ENCODE measurements around the gene EVC.

EVC gene

DNA sequence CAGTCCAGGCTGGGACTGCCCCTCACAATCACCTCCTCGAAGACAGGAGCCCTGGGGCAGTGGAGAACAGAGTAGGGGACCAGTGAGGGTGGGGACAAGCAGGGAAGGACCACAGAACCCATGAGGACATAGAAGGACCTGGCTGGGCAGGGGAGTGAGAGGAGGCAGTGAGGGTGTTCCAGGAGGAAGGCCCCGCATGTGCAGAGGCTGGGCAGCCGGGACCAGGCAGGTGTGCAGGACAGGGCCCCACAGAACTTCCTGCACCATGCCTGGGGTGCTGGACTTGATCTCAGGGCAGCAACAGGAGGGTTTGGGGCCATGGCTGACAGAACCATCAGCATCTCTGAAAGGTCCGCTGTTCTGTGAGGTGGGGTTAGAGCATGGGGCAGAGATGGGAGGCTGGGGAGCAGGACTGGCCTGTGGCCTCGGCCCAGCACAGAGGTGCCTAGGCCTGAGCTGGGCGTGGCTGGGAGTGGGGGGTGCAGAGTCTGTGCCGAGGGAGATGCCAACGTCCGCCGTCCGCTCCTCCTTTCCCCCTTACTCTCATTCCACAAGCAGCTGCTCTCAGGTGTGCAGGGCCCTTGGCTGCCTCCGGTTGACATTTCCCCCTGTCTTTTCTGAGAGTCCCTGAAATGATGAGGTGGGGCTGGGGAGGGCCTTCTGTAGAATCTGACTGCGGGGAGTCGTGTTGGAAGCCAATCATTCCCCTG lies 40.8 kb downstream of the EVC start:
- H3K4me1 Mint-ChIP-seq: no peaks in the 10 kb centered on the region
- ATAC-seq (replicated peaks): no peak
- DNase-seq: no peak
- H3K9me3 Mint-ChIP-seq: peaks cover 0 to under 1% of the 10 kb centered on the region in 2 donors
- peaks cover under 1 to 1% of the 10 kb centered on the region in 2 donors for H3K27me3 Mint-ChIP-seq
- H3K36me3 Mint-ChIP-seq: no peaks in the 10 kb centered on the region
- no peak overlapping the region for H3K27ac Mint-ChIP-seq
- H3K4me3 Mint-ChIP-seq: no peak overlapping the region

DNA sequence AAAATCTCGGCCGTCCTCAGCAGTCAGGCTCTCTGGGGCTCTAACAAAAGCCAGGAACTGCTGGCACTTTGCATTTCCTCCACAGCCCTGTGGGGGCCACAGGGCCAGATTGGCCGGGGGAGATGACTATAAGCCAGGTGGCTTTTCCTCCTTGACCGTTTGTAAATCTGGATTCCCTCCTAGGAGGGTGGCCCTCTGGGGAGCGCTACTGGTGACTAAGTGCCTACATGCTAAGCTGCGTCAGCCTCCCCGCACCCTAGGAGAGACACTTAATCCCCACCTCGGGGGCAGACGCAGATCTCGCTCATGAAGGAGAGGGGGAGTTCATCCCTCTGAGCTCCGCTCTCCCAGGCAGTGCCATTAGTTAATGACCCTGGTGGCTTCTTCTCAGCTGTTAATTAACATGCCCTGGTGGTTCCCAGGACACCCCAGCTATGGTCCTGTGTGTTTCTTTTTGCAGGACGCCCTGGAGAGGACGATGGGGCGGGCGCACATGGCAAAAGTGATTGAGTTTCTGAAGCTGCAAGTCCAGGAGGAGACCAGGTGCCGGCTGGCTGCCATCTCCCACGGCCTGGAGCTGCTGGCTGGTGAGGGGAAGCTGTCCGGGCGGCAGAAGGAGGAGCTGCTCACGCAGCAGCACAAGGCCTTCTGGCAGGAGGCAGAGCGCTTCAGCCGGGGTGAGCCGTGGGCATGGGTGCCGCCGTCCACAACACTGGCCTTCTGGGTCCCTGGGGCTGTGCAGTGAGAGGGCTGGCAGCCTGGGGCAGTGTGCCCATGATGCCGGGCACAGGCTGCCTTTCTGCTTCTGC lies 41.6 kb downstream of the EVC start:
- no peak for DNase-seq
- H3K27me3 Mint-ChIP-seq: no peaks in the 10 kb centered on the region
- H3K4me1 Mint-ChIP-seq: no peaks in the 10 kb centered on the region

GRCh38 chr4:5753366-5753765 lies 42.4 kb downstream of the EVC start:
- Mint-ChIP-seq H3K4me3 (no peak overlapping the region), H3K27me3 (no peaks in the 10 kb centered on the region), H3K4me1 (no peaks in the 10 kb centered on the region), H3K36me3 (no peaks in the 10 kb centered on the region), H3K9me3 (no peaks in the 10 kb centered on the region), H3K27ac (no peak overlapping the region)
- DNase-seq: no peak
- no peak for ATAC-seq (replicated peaks)

More for the DNA sequence above, 41.6 kb downstream of the EVC start:
- Mint-ChIP-seq H3K4me3 (no peak overlapping the region), H3K27ac (no peak overlapping the region), H3K9me3 (no peaks in the 10 kb centered on the region), H3K36me3 (no peaks in the 10 kb centered on the region)
- ATAC-seq (replicated peaks): no peak

DNA sequence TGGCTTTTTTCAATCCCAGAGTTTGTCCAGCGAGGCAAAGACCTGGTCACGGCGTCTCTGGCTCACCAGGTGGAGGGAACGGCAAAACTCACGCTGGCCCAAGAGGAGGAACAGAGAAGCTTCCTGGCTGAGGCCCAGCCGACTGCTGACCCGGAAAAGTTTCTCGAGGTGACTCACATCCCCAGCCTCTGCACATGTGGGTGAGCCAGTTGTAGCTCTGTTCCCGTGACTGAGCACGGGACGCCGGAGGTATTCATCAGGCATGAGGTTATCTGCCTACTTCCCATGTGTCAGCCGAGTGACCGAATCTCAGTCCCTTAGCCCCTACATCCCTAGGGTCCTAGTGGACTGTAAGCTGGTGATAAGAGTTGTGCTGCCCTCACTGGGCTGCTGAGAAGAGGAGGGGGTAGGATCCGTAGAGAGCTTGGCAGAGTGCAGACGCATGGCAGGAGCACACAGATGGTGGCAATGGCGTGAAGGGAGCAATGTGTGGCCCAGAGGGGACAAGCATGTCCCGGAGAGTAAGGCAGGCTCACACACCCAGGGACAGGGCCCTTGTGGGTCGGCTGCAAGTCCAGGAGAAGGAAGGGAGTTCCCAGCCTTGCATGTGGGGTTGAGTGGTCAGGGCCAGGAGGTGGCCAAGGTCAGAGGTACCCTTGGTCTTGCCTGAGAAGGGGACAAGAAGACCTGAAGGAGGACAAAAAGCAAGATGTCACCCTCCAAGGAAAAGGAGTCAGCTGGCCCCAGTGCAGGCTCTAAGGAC lies 42.9 kb downstream of the EVC start:
- H3K27ac Mint-ChIP-seq: no peak overlapping the region
- no peaks in the 10 kb centered on the region for H3K27me3 Mint-ChIP-seq
- no peak for ATAC-seq (replicated peaks)
- H3K4me1 Mint-ChIP-seq: no peaks in the 10 kb centered on the region
- no peaks in the 10 kb centered on the region for H3K9me3 Mint-ChIP-seq
- H3K4me3 Mint-ChIP-seq: no peak overlapping the region
- no peaks in the 10 kb centered on the region for H3K36me3 Mint-ChIP-seq
- DNase-seq: no peak

DNA sequence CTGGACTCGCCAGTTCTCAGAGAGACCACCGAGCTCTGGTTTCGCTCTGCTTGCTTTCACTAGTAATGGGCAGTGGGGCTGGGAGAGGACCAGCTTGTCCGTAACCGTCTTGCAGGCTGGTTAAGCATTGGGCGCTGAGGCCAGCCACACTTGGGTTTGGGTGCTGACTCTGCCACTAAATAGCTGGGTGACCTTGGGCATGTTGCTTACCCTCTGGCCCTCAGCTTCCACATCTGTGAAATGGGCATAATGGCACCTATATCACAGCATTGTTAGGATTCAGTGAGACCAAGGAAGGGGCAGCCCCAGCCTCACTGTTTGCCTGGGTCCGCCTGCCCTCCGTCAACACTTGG lies 43.5 kb downstream of the EVC start:
- Mint-ChIP-seq H3K9me3 (no peaks in the 10 kb centered on the region), H3K4me1 (no peaks in the 10 kb centered on the region), H3K36me3 (no peaks in the 10 kb centered on the region), H3K4me3 (no peak overlapping the region), H3K27ac (no peak overlapping the region), H3K27me3 (no peaks in the 10 kb centered on the region)
- DNase-seq (no peak), ATAC-seq (replicated peaks) (no peak)

GRCh38 chr4:5755161-5755560 lies 44.2 kb downstream of the EVC start:
- ATAC-seq (replicated peaks): no peak
- no peaks in the 10 kb centered on the region for H3K36me3 Mint-ChIP-seq
- DNase-seq: no peak
- no peaks in the 10 kb centered on the region for H3K9me3 Mint-ChIP-seq
- H3K4me3 Mint-ChIP-seq: no peak overlapping the region
- H3K4me1 Mint-ChIP-seq: no peaks in the 10 kb centered on the region
- no peak overlapping the region for H3K27ac Mint-ChIP-seq
- no peaks in the 10 kb centered on the region for H3K27me3 Mint-ChIP-seq

DNA sequence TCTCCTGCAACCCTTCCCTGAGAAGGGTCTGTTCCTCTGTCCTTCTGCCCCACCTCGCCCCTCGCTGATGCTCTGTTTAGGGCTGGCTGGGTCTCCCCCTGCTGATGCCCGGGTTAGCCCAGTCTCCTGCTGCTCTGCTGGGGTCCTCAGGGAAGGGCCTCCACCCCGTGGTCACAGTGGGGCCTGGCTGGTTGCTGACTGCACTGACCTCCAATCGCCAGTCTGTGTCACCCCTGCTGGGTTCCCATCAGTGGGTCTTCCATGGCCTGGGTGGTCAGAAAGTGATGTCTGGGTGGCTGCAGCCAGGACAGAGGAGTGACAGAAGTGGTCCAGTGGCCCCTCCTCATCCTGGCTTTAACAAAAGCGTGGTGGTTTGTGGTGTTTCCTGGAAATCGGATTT lies 44.7 kb downstream of the EVC start:
- Mint-ChIP-seq H3K4me1 (no peaks in the 10 kb centered on the region), H3K27me3 (no peaks in the 10 kb centered on the region), H3K36me3 (no peaks in the 10 kb centered on the region), H3K27ac (no peak overlapping the region), H3K4me3 (no peak overlapping the region), H3K9me3 (no peaks in the 10 kb centered on the region)
- ATAC-seq (replicated peaks): no peak
- DNase-seq: no peak

DNA sequence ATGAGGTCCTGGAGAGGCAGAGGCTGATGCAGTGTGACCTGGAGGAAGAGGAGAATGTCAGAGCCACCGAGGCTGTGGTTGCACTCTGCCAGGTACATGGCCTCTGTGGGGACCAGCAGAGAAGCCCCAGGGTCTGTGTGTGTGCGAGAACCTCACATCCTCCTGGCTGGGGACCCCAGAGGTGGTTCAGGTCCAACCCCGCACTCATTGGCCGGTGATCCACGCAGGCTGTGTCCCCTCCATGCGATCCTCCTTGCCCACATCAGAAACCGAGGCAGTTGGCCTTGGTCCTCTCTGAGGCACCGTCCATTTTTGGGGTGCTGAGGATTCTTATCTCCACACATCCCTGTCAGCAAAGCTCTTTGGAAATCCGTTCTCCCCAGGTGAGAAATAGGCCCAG lies 45.3 kb downstream of the EVC start:
- H3K9me3 Mint-ChIP-seq: no peaks in the 10 kb centered on the region
- ATAC-seq (replicated peaks) (no peak), DNase-seq (no peak)
- H3K36me3 Mint-ChIP-seq: no peaks in the 10 kb centered on the region
- no peaks in the 10 kb centered on the region for H3K4me1 Mint-ChIP-seq
- H3K4me3 Mint-ChIP-seq: no peak overlapping the region
- no peaks in the 10 kb centered on the region for H3K27me3 Mint-ChIP-seq
- no peak overlapping the region for H3K27ac Mint-ChIP-seq

DNA sequence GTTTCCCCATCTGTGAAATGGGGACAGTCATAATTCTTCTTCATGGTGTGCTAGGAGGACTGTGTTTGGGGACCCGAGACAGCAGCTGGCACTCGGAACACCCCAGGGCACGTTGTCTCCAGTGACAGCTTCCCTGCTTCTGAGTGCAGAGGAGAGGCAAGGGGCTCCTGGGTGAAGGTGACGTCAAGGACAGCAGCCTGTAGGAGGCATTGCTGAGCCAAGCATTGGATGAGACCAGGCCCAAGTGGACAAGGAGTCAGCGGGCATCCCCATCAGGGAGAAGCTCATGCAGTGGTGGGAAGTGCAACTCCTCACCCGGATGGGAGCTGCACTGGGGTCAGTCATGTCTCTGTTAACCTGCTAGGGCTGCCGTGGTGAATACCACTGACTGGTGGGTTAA lies 46.1 kb downstream of the EVC start:
- no peaks in the 10 kb centered on the region for H3K27me3 Mint-ChIP-seq
- DNase-seq (no peak), ATAC-seq (replicated peaks) (no peak)
- no peaks in the 10 kb centered on the region for H3K4me1 Mint-ChIP-seq
- no peak overlapping the region for H3K27ac Mint-ChIP-seq
- H3K4me3 Mint-ChIP-seq: no peak overlapping the region
- no peaks in the 10 kb centered on the region for H3K36me3 Mint-ChIP-seq
- H3K9me3 Mint-ChIP-seq: no peaks in the 10 kb centered on the region

GRCh38 chr4:5757536-5757935 lies 46.5 kb downstream of the EVC start:
- H3K27ac Mint-ChIP-seq: no peak overlapping the region
- H3K9me3 Mint-ChIP-seq: no peaks in the 10 kb centered on the region
- H3K27me3 Mint-ChIP-seq: no peaks in the 10 kb centered on the region
- no peaks in the 10 kb centered on the region for H3K4me1 Mint-ChIP-seq
- H3K36me3 Mint-ChIP-seq: no peaks in the 10 kb centered on the region
- ATAC-seq (replicated peaks) (no peak), DNase-seq (no peak)
- H3K4me3 Mint-ChIP-seq: no peak overlapping the region

DNA sequence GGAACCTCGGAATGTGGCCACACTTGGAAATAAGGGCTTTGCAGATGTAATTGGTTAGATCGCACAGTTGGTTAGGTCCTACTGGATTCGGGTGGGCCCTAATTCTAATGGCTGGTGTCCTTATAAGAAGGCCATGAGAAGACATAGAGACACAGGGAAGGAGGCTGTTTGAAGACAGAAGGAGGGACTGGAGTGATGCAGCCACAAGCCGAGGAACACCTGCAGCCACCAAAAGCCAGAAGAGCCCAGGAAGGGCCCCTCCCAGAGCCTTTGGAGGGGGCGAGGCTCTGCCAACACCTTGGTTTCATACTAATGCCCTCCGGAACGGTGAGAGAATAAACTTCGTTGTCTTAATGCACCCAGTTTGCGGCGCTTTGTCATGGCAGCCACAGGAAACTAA lies 47.0 kb downstream of the EVC start:
- no peaks in the 10 kb centered on the region for H3K36me3 Mint-ChIP-seq

GRCh38 chr4:5758741-5759140 lies 47.7 kb downstream of the EVC start:
- H3K27ac Mint-ChIP-seq: no peak overlapping the region
- peak; percentile 82 to 93 for ATAC-seq (replicated peaks)
- DNase-seq: no peak
- H3K4me1 Mint-ChIP-seq: no peaks in the 10 kb centered on the region
- no peak overlapping the region for H3K4me3 Mint-ChIP-seq
- no peaks in the 10 kb centered on the region for H3K9me3 Mint-ChIP-seq
- H3K27me3 Mint-ChIP-seq: no peaks in the 10 kb centered on the region
- no peaks in the 10 kb centered on the region for H3K36me3 Mint-ChIP-seq

More for the DNA sequence above, 47.0 kb downstream of the EVC start:
- ATAC-seq (replicated peaks) (no peak), DNase-seq (no peak)
- Mint-ChIP-seq H3K27me3 (no peaks in the 10 kb centered on the region), H3K9me3 (no peaks in the 10 kb centered on the region), H3K27ac (no peak overlapping the region), H3K4me3 (no peak overlapping the region), H3K4me1 (no peaks in the 10 kb centered on the region)

- H3K36me3 Mint-ChIP-seq: no peaks in the 10 kb centered on the region
- DNase-seq: no peak
- H3K4me1 Mint-ChIP-seq: no peaks in the 10 kb centered on the region
- no peak overlapping the region for H3K27ac Mint-ChIP-seq
- H3K9me3 Mint-ChIP-seq: no peaks in the 10 kb centered on the region
- H3K27me3 Mint-ChIP-seq: no peaks in the 10 kb centered on the region
- no peak overlapping the region for H3K4me3 Mint-ChIP-seq
- no peak for ATAC-seq (replicated peaks)
These were observed 48.5 kb downstream of the EVC start for GRCh38 chr4:5759236-5760075.

DNA sequence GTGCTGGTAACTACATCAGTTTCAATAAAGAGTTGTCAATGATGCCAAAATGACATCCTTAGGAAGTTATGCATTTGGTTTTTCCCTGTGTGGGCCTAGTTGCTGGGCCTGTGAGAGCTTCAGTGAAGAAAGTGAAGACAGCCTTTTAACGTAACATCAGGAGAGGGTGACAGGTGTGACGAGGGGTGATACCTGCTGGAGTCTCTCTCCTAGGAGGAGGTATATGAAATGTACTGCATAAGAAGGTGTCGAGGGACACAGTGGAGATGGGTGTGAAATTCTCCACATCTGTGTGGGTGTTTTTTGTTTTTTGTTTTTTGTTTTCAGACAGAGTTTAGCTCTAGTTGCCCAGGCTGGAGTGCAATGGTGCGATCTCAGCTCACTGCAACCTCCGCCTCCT lies 49.2 kb downstream of the EVC start:
- Mint-ChIP-seq H3K9me3 (no peaks in the 10 kb centered on the region), H3K4me3 (no peak overlapping the region), H3K27ac (no peak overlapping the region), H3K4me1 (no peaks in the 10 kb centered on the region), H3K36me3 (no peaks in the 10 kb centered on the region), H3K27me3 (no peaks in the 10 kb centered on the region)
- DNase-seq: no peak
- no peak for ATAC-seq (replicated peaks)
